Epithelial cell of proximal tubule (primary cell): ENCODE results near the gene NLGN1. TPM values are rescaled to one million over a fixed set of nuclear protein-coding genes. Genes with fewer than 3 reads are reported as not detected.

Experiments
- DNase-seq: peaks from one replicate; pipeline ENCODE4 v3.0.0-alpha.2; 2011; ENCODE audit warnings: low read depth
- H3K4me3 ChIP-seq: 2 replicates; pipeline ENCODE4 v1.5.1; 2011; ENCODE audit warnings: low read depth, mild to moderate bottlenecking, low read length
- CTCF ChIP-seq: conservative IDR thresholded peaks from 2 replicates; pipeline ENCODE4 v1.5.1; 2012; ENCODE audit warnings: low read depth, mild to moderate bottlenecking, low read length
- total RNA-seq: library from RNA; depleted of rRNA; stranded (reverse); fragments of >200 nt; gene quantifications from 2 replicates; pipeline ENCODE4 v1.2.3, GENCODE V29; 2015

The NLGN1 gene
- total RNA-seq, 1 donor from 2014 or later: 1.9 TPM

GRCh38 chr3:173622166-173622565, 224.6 kb downstream of the NLGN1 start:
- DNase-seq: no peak
- no peak overlapping the region for H3K4me3 ChIP-seq
- no peak for TF ChIP-seq CTCF

GRCh38 chr3:173624086-173624485, 226.5 kb downstream of the NLGN1 start:
- peak; percentile 55 for DNase-seq
- no peak for TF ChIP-seq CTCF
- no peak overlapping the region for H3K4me3 ChIP-seq

GRCh38 chr3:173630849-173631248, 233.3 kb downstream of the NLGN1 start:
- no peak for DNase-seq
- no peak overlapping the region for H3K4me3 ChIP-seq
- no peak for TF ChIP-seq CTCF

GRCh38 chr3:173632945-173633344, 235.4 kb downstream of the NLGN1 start:
- no peak overlapping the region for H3K4me3 ChIP-seq
- DNase-seq: no peak
- no peak for TF ChIP-seq CTCF

- no peak overlapping the region for H3K4me3 ChIP-seq
- DNase-seq: no peak
- no peak for TF ChIP-seq CTCF
Measured at GRCh38 chr3:173635826-173636225, 238.3 kb downstream of the NLGN1 start.

GRCh38 chr3:173639098-173639497, 241.6 kb downstream of the NLGN1 start:
- no peak for DNase-seq

More at GRCh38 chr3:173639098-173639497, 241.6 kb downstream of the NLGN1 start:
- no peak overlapping the region for H3K4me3 ChIP-seq
- no peak for TF ChIP-seq CTCF
